Sigmoid colon (tissue), 7 donors: ENCODE measurements around the gene RPS14. TPM values are rescaled to one million over a fixed set of nuclear protein-coding genes. Genes with fewer than 3 reads are reported as not detected.
A peak's percentile ranks its signal among the peaks of the same experiment; 100 is the strongest.

ENCODE experiments used
- DNase-seq: peaks from one replicate; pipeline ENCODE4 v3.0.0-alpha.2; 2019
- H3K27ac ChIP-seq, 4 donors: fragments of 200-600 bp; sonication (generic); one replicate each; pipeline ENCODE4 v1.5.1; 2016 to 2019; ENCODE audit warnings: mild to moderate bottlenecking in 1 of 4
- H3K27me3 ChIP-seq, 3 donors: fragments of 200-600 bp; sonication (generic); one replicate each; pipeline ENCODE4 v1.5.1; 2019; ENCODE audit warnings: mild to moderate bottlenecking in 1 of 3
- H3K36me3 ChIP-seq, 4 donors: fragments of 200-600 bp; sonication (generic); one replicate each; pipeline ENCODE4 v1.5.1; 2016 to 2019
- H3K4me1 ChIP-seq, 4 donors: fragments of 200-600 bp; sonication (generic); one replicate each; pipeline ENCODE4 v1.5.1; 2017 to 2019
- H3K4me3 ChIP-seq, 4 donors: fragments of 200-600 bp; sonication (generic); one replicate each; pipeline ENCODE4 v1.5.1; 2017 to 2019; ENCODE audit warnings: mild to moderate bottlenecking in 2 of 4, moderate library complexity in 1 of 4
- H3K9me3 ChIP-seq, 4 donors: fragments of 200-600 bp in 3 of 4; sonication (generic) in 3 of 4; one replicate each; pipeline versions ENCODE4 v1.5.1 to v1.6.1; 2013 to 2019
- CTCF ChIP-seq, 4 experiments: fragments of 450-650 bp in 3 of 4; fragments of 200-600 bp in 1 of 4; IDR thresholded peaks; one replicate each; pipeline ENCODE4 v1.5.1; 2016 to 2019; ENCODE audit warnings: antibody characterized with exemption in 4 of 4, mild to moderate bottlenecking in 3 of 4, moderate library complexity in 2 of 4
- EP300 ChIP-seq, 4 donors: sonication (generic); formaldehyde crosslinking; IDR thresholded peaks; one replicate each; pipeline ENCODE4 v1.6.1; 2017; ENCODE audit warnings: antibody characterized with exemption in 4 of 4
- POLR2A ChIP-seq, 2 donors: fragments of 450-650 bp; IDR thresholded peaks; one replicate each; pipeline ENCODE4 v1.6.1; 2016; ENCODE audit warnings: antibody characterized with exemption in 2 of 2, mild to moderate bottlenecking in 2 of 2, moderate library complexity in 2 of 2
- POLR2AphosphoS5 ChIP-seq, 4 donors: sonication (generic); formaldehyde crosslinking; IDR thresholded peaks; one replicate each; pipeline ENCODE4 v1.6.1; 2017; ENCODE audit warnings: antibody characterized with exemption in 4 of 4
- WGBS, 2 donors: extraction: QIAGEN DNeasy Blood & Tissue Kit; methylation state at CpG; one replicate each; pipeline ENCODE4 v1.1.7; 2013; 5-methylcytosine and 5-hydroxymethylcytosine counted together
- intact Hi-C: fragments of 100-400 bp; cut with DNase I; formaldehyde crosslinking; loops from one replicate; pipeline ENCODE4 v1.15.1; 2023
- polyA plus RNA-seq, 3 donors: library from polyadenylated mRNA; stranded (reverse); fragments of 200-250 nt; gene quantifications; one replicate each; pipeline ENCODE4 v1.2.3, GENCODE V29; 2013
- total RNA-seq, 4 donors: library from RNA; depleted of rRNA; stranded (reverse); fragments of >200 nt; gene quantifications; one replicate each; pipeline ENCODE4 v1.1.0, GENCODE V29; 2016
- donor health status: healthy with polysubstance abuse.
- donor health status: Bipolar disorder and iron deficiency.
- donor health status: healthy.

RPS14 gene
- total and polyA plus RNA-seq, 7 donors: 3,111 to 7,878 (median 5,290) TPM

- Histone ChIP-seq H3K27me3 (no peaks in the 10 kb centered on the region), H3K36me3 (peaks cover 31 to 52% (median 47%) of the 10 kb centered on the region in 4 donors), H3K4me1 (peaks cover 0 to 35% (median 21%) of the 10 kb centered on the region in 4 donors), H3K9me3 (no peaks in the 10 kb centered on the region), H3K27ac (peak overlapping the region in 1 of 4 donors; percentile 91), H3K4me3 (no peak overlapping the region)
- DNase-seq: no peak
- 89 to 95% methylated on average over 6 of the region's 6 CpGs for WGBS, 2 donors
- TF ChIP-seq POLR2AphosphoS5 (IDR thresholded peaks at IDR 0.05) (no peak), POLR2A (IDR thresholded peaks at IDR 0.05) (no peak), EP300 (IDR thresholded peaks at IDR 0.05) (no peak), CTCF (IDR thresholded peaks at IDR 0.05) (no peak)
- intact Hi-C loops: no loop called here
These were observed 2.4 kb downstream of the RPS14 start for GRCh38 chr5:150447188-150447587.

DNA sequence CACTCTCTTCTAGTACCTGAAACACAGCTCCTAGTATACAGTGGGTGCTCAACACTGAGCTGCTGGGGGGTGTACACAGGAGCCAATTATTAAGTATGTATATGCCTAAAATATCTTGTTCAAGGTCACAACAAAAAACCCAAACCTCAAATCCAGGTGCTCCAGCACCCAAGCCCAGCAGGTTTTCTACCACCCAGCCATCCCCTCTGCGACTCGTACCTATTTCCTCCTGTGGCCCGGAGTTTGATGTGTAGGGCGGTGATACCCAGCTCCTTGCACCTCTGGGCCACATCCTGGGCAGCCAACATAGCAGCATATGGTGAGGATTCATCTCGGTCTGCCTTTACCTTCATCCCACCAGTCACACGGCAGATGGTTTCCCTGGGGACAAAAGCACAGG is 3.0 kb downstream of the RPS14 start:
- Histone ChIP-seq H3K9me3 (no peaks in the 10 kb centered on the region), H3K4me1 (peaks cover 0 to 41% (median 25%) of the 10 kb centered on the region in 4 donors), H3K27ac (no peak overlapping the region), H3K4me3 (no peak overlapping the region), H3K36me3 (peaks cover 31 to 56% (median 47%) of the 10 kb centered on the region in 4 donors), H3K27me3 (no peaks in the 10 kb centered on the region)
- DNase-seq: no peak
- intact Hi-C loops: no loop called here
- 89% methylated on average over 6 of the region's 6 CpGs for WGBS, 2 donors
- TF ChIP-seq CTCF (IDR thresholded peaks at IDR 0.05) (no peak), POLR2AphosphoS5 (IDR thresholded peaks at IDR 0.05) (no peak), EP300 (IDR thresholded peaks at IDR 0.05) (no peak), POLR2A (IDR thresholded peaks at IDR 0.05) (no peak)

DNA sequence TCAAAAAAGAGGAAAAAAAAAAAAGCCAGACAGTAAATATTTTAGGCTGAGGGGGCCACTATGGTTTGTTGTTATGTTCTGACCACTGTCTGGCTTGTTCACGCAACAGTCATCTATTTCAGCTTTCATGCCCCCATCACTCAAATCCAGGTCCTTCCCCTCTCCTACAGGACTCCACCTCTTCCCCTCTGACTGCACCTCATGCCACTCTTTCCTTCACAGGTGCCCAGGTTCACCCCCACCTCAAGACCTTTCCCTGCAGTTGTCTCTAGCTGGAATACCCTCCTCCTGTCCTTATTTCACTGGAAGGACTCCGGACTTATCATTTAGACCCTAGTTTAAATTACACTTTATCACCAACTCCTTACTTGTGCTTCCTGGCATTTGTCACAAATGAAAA is 3.5 kb downstream of the RPS14 start:
- no peak overlapping the region for H3K27ac ChIP-seq
- H3K27me3 ChIP-seq: no peaks in the 10 kb centered on the region
- TF ChIP-seq CTCF (IDR thresholded peaks at IDR 0.05) (no peak), POLR2AphosphoS5 (IDR thresholded peaks at IDR 0.05) (no peak), POLR2A (IDR thresholded peaks at IDR 0.05) (no peak), EP300 (IDR thresholded peaks at IDR 0.05) (no peak)
- peaks cover 31 to 56% (median 47%) of the 10 kb centered on the region in 4 donors for H3K36me3 ChIP-seq
- no peaks in the 10 kb centered on the region for H3K9me3 ChIP-seq
- H3K4me3 ChIP-seq: no peak overlapping the region
- H3K4me1 ChIP-seq: peaks cover 0 to 43% (median 25%) of the 10 kb centered on the region in 4 donors
- WGBS, 2 donors: 83 to 94% methylated on average over 2 of the region's 2 CpGs
- intact Hi-C loops: no loop called here
- no peak for DNase-seq

DNA sequence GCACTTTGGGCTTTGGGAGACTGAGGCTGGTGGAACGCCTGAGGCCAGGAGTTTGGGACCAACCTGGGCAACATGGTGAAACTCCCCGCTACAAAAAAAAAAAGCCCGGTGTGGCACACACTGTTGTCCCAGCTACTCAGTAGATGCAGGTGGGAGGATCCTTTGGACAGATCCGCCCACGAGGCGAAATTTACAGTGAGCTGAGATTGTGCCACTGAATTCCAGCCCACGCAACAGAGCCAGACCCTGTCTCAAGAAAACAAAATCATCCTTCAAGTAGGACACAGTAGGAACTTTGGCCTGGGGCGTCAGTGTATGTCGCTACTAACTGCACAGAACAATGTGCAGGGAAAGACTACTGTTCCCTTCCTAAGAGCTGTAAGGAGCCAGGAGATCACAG is 4.8 kb downstream of the RPS14 start:
- Histone ChIP-seq H3K27ac (no peak overlapping the region), H3K27me3 (no peaks in the 10 kb centered on the region), H3K9me3 (no peaks in the 10 kb centered on the region), H3K4me3 (no peak overlapping the region), H3K4me1 (peaks cover 0 to 43% (median 25%) of the 10 kb centered on the region in 4 donors), H3K36me3 (peaks cover 31 to 56% (median 47%) of the 10 kb centered on the region in 4 donors)
- no peak for TF ChIP-seq POLR2AphosphoS5 (IDR thresholded peaks at IDR 0.05)
- no peak for TF ChIP-seq POLR2A (IDR thresholded peaks at IDR 0.05)
- TF ChIP-seq EP300 (IDR thresholded peaks at IDR 0.05): no peak
- TF ChIP-seq CTCF (IDR thresholded peaks at IDR 0.05): no peak
- intact Hi-C loops: no loop called here
- 81 to 87% methylated on average over 9 of the region's 9 CpGs for WGBS, 2 donors
- no peak for DNase-seq
